Measurements from ENCODE around the gene DOCK4.

DOCK4 gene

GRCh38 chr7:111920329-111920728 is 285.9 kb downstream of the DOCK4 start:
- TF ChIP-seq, protein P1, sequence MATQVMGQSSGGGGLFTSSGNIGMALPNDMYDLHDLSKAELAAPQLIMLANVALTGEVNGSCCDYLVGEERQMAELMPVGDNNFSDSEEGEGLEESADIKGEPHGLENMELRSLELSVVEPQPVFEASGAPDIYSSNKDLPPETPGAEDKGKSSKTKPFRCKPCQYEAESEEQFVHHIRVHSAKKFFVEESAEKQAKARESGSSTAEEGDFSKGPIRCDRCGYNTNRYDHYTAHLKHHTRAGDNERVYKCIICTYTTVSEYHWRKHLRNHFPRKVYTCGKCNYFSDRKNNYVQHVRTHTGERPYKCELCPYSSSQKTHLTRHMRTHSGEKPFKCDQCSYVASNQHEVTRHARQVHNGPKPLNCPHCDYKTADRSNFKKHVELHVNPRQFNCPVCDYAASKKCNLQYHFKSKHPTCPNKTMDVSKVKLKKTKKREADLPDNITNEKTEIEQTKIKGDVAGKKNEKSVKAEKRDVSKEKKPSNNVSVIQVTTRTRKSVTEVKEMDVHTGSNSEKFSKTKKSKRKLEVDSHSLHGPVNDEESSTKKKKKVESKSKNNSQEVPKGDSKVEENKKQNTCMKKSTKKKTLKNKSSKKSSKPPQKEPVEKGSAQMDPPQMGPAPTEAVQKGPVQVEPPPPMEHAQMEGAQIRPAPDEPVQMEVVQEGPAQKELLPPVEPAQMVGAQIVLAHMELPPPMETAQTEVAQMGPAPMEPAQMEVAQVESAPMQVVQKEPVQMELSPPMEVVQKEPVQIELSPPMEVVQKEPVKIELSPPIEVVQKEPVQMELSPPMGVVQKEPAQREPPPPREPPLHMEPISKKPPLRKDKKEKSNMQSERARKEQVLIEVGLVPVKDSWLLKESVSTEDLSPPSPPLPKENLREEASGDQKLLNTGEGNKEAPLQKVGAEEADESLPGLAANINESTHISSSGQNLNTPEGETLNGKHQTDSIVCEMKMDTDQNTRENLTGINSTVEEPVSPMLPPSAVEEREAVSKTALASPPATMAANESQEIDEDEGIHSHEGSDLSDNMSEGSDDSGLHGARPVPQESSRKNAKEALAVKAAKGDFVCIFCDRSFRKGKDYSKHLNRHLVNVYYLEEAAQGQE (IDR thresholded peaks at IDR 0.05; ENCODE audit: low read depth), result no peak
- TF ChIP-seq NFIC (IDR thresholded peaks at IDR 0.05) (no peak), YY1 (IDR thresholded peaks at IDR 0.05; ENCODE audit: low read depth) (no peak), TCF12 (IDR thresholded peaks at IDR 0.05; ENCODE audit: low read depth) (no peak), TAF1 (IDR thresholded peaks at IDR 0.05; ENCODE audit: low read depth) (no peak), FOXM1 (IDR thresholded peaks at IDR 0.05; ENCODE audit: borderline replicate concordance, low read depth) (no peak), ZBTB7A (IDR thresholded peaks at IDR 0.05; ENCODE audit: low read depth) (no peak)
- TF ChIP-seq, protein P2, sequence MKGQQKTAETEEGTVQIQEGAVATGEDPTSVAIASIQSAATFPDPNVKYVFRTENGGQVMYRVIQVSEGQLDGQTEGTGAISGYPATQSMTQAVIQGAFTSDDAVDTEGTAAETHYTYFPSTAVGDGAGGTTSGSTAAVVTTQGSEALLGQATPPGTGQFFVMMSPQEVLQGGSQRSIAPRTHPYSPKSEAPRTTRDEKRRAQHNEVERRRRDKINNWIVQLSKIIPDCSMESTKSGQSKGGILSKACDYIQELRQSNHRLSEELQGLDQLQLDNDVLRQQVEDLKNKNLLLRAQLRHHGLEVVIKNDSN (IDR thresholded peaks at IDR 0.05), result no peak

- TF ChIP-seq TCF12 (IDR thresholded peaks at IDR 0.05; ENCODE audit: low read depth) (no peak), CEBPB (IDR thresholded peaks at IDR 0.05) (no peak), MAX (IDR thresholded peaks at IDR 0.05) (no peak), EGR1 (IDR thresholded peaks at IDR 0.05) (no peak), NFIC (IDR thresholded peaks at IDR 0.05) (no peak), RAD21 (IDR thresholded peaks at IDR 0.05; ENCODE audit: low read depth) (no peak), YY1 (IDR thresholded peaks at IDR 0.05; ENCODE audit: low read depth) (no peak), TEAD4 (IDR thresholded peaks at IDR 0.05) (no peak), CREB1 (IDR thresholded peaks at IDR 0.05; ENCODE audit: low read depth) (no peak), TAF1 (IDR thresholded peaks at IDR 0.05; ENCODE audit: low read depth) (no peak), EP300 (IDR thresholded peaks at IDR 0.05; ENCODE audit: borderline replicate concordance) (no peak), ZBTB7A (IDR thresholded peaks at IDR 0.05; ENCODE audit: low read depth) (no peak)
- TF ChIP-seq, protein P1 (IDR thresholded peaks at IDR 0.05; ENCODE audit: low read depth), result no peak
- TF ChIP-seq, protein P2 (IDR thresholded peaks at IDR 0.05), result no peak
Measured at GRCh38 chr7:111919631-111920179, 286.5 kb downstream of the DOCK4 start.

- TF ChIP-seq EGR1 (IDR thresholded peaks at IDR 0.05), result no peak
- TF ChIP-seq TAF1 (IDR thresholded peaks at IDR 0.05; ENCODE audit: low read depth), result no peak
- TF ChIP-seq, protein P1 (IDR thresholded peaks at IDR 0.05; ENCODE audit: low read depth), result no peak
- TF ChIP-seq RAD21 (IDR thresholded peaks at IDR 0.05; ENCODE audit: low read depth), result no peak
- no peak for TF ChIP-seq NFIC (IDR thresholded peaks at IDR 0.05)
- no peak for TF ChIP-seq TCF12 (IDR thresholded peaks at IDR 0.05; ENCODE audit: low read depth)
- TF ChIP-seq YY1 (IDR thresholded peaks at IDR 0.05; ENCODE audit: low read depth), result no peak
- no peak for TF ChIP-seq EP300 (IDR thresholded peaks at IDR 0.05; ENCODE audit: borderline replicate concordance)
- TF ChIP-seq, protein P2 (IDR thresholded peaks at IDR 0.05), result no peak
- TF ChIP-seq CREB1 (IDR thresholded peaks at IDR 0.05; ENCODE audit: low read depth), result no peak
Measured at GRCh38 chr7:111919164-111919563, 287.0 kb downstream of the DOCK4 start.

DNA sequence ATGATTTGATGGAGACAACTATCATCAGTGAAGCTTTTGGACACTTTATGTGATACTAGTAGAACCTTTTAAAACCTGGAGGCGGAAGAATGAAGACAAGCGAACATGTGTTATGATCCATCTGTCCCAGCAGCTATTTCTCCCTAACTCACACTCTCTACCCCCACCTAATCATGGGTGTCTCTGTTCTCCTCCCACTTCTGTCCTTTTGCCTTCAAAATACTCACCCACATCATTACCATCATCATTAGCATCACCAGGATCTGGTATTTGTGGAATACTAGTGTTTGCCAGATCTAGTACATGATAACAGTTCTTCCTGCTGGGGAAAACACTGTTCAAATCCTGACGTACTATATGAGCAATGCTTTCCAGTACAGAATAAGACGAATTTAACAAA is 287.7 kb downstream of the DOCK4 start:
- TF ChIP-seq FOXM1 (IDR thresholded peaks at IDR 0.05; ENCODE audit: borderline replicate concordance, low read depth), result no peak
- TF ChIP-seq EGR1 (IDR thresholded peaks at IDR 0.05), result no peak
- TF ChIP-seq RAD21 (IDR thresholded peaks at IDR 0.05; ENCODE audit: low read depth), result no peak

DNA sequence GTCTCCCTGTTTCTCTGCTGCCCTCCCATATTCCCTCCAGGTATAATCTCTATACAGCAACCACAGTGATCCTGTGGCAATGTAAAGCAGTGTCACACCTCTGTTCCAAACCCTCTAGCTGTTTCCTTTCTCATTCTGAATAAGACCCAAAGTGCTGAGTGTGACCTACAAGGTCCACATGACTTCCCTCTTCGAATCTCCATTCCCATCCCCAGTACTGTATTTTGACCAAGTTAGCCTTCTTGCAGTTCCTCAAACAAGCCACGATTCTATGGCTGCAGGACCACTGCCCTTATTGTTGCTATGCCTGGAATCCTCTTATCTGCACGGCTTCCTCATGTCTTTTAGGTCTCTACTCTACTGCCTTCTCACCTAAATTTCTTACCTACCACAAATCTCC is 291.9 kb downstream of the DOCK4 start:
- TF ChIP-seq, protein P2 (IDR thresholded peaks at IDR 0.05), result no peak
- no peak for TF ChIP-seq TEAD4 (IDR thresholded peaks at IDR 0.05)
